Measurements from ENCODE around the gene MTUS2.

Gene MTUS2

GRCh38 chr13:29494520-29494919, 674.4 kb downstream of the MTUS2 start:
- DNase-seq = no peak

GRCh38 chr13:29496241-29496712, 676.1 kb downstream of the MTUS2 start:
- DNase-seq = no peak

GRCh38 chr13:29497137-29497654, 677.1 kb downstream of the MTUS2 start:
- DNase-seq = no peak

DNA sequence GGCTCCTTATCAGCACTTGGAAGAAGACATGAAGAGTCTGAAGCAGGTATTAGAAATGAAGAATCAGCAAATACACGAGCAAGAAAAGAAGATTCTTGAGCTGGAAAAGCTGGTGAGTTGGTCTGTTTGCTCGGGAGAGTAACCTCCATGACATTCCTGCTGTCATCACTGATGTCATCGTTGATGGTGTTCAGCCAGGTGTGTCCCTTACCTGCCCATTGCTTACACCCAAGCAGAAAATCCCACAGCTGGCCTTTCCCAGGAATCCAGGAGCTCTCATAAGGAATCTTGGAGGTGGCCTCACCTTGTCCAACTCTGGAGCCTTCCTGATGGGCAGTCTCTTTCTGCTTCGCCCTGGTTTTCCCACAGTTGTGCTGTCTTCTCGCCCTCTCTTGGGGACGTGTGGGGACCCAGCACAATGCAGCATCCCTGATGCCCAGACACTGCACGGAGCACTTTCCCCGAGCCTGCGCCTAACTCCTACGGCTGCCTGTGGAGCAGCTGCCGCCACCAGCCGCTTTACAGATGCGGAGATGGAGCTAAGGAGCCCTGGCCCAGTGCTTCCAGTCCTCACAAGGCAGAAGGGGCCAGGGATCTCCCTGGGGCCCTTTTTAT, 678.4 kb downstream of the MTUS2 start:
- no peak for DNase-seq

GRCh38 chr13:29499506-29500165, 679.5 kb downstream of the MTUS2 start:
- peak in 1 of 2 experiments; percentile 28 for DNase-seq

DNA sequence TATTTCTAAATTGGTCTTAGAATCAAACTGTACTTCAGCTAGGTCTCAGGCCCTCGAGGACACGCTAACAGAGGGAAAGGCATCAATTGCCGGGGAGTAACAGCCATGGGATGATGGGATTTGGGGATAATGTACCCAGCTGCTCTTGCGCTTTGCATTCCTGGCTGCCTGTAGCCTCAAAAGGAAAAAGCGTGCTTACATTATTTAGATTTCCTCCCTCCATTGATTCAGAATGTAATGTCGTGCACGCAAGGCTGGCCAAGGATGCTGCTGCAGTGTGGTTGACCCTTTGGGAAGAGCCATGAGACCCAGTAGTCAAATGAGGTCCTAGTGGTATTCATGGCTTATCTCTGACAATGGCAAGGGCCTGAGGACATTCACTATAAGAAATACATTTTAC, 680.2 kb downstream of the MTUS2 start:
- DNase-seq = peak; percentile 11 to 73

- no peak for DNase-seq
Observed at GRCh38 chr13:29501674-29502073, 681.5 kb downstream of the MTUS2 start.

DNA sequence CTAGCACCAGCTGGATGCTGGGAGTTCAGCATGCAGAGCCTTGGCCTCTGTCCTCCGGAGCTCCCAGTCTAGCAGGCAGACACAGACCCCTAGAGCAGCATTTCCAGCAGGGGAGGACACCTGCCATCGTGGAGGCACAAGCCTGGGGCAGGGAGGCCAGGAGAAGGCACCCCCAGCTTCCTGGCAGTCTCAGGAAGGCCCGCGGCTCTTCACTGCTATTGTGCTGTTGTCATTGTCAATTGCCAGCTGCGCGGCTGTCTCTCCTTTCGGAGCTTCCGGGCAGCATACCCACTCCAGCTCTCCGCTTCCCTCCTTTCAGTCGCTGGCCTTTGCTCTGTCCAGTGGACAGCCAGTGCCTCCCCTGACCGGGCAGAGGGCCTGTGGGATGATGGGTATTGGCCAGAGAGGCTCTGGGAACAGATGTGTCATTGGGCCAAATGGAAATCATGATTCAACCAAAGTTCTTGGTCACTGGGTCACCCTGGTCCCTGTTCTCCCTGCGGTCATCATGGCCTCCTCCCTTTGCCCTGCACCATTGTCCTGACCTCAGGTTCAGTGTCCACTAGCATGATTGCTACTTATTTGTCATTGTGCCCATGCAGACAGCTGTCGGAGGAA, 682.4 kb downstream of the MTUS2 start:
- no peak for DNase-seq

- peak in 1 of 2 experiments; percentile 23 for DNase-seq
Observed at GRCh38 chr13:29503041-29503837, 683.1 kb downstream of the MTUS2 start.

DNA sequence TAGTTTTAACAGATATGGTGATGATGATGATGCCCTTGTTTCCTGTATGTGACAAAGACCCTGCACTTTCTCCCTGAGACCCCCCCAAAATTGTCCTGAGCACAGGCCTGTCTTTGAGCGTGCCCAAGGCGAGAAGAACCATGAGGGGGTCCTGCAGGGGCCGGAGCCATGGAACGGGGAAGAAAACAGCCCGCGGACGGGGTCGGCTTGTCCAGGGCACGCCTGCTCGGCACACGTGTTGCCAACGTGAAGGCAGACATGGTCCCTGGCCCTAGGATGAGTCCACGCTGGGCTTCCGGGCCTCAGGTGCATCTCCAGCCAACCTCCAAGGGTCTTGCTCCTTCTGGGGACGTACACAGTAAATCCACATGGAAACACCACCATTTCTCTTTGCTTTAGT, 684.6 kb downstream of the MTUS2 start:
- DNase-seq = no peak

GRCh38 chr13:29505511-29505910, 685.4 kb downstream of the MTUS2 start:
- DNase-seq = no peak

DNA sequence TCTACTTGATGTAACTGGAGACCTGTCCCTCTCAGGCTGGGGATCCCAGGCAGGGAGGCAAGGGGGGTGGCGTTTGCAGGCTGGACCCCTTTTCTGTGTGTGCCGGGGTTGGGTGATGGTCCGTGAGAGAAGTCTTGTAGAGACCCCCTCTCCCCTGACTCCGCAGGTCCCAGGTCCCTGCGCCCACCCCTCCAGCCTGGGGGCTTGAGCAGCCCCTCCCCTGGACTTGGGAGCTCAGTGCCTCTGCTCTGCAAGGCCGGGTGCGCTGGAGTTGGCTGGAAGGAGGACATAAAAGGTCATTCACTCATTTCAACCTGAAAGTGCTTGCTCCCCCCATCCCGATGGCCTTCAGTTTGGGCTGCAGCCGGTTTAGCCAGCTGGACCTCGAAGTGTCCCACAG, 685.8 kb downstream of the MTUS2 start:
- no peak for DNase-seq

DNA sequence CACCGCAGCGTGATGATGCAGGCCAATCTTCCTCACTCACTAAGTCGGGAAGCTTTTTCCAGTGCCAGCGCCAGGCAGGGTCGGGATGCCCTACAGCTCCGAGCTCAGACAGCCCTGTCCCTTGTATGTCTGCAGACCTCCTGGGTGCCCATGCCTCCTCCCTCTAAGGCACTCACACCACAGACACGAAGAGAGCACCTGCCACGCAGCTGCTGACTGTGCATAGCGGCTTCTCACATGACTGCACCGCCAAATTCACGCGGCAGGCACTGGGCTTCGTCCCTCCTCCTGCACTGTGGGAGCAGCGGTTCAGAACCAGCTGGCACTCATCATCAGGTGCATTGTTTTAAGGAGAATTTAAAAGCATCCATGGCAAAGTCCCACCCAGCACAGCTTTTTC, 687.2 kb downstream of the MTUS2 start:
- peak; percentile 82 to 91 for DNase-seq

GRCh38 chr13:29508130-29508875, 688.2 kb downstream of the MTUS2 start:
- DNase-seq = peak; percentile 67 to 89

- DNase-seq = no peak
Observed at GRCh38 chr13:29508876-29509252, 688.7 kb downstream of the MTUS2 start.

DNA sequence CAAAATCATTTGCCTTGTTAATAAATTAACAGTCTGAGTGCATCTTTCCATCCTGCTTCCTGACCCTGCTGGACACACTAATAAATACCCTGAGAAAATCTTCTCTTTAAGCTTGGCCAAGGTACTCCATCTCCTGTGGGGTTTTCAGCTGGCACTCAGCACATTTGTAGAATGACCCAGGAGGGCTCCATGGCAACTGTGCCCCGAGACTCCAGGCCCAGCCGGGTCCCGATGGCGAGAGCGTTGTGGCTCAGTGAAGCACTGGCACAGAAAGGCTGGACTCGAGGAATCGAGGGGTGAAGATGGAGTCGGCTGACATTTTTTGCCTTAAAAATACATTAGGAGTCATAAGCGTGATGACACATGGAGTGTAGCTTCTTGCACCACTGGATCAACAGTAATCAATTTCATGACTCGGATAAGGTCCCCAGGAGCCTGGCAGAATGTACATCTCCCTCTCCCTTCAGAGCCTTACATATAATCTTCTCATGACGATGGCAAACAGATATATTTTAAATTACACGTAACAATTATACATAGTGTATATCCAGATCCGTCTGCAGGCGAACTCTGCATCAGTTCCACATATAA, 690.0 kb downstream of the MTUS2 start:
- no peak for DNase-seq

DNA sequence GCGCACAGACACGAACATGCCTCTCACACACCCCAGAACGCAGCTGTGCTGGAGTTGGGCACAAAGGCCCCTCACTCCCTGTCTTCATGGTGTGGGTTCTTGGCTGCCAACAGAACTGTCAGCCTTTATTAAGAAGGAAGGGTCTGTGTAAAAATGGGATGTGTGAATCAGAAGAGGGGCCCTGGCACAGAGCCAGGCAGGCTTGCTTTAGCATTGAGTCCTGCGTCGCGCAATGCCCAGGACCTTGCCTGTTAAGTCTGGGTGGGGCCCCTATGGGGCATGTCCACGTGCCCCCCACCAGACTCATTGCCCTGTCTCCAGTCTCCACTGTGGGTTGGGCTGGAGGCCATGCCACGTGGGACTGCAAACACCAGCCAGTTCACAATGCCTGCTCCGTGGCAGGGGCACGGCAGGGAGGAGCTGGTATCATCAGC, 690.5 kb downstream of the MTUS2 start:
- DNase-seq = no peak

DNA sequence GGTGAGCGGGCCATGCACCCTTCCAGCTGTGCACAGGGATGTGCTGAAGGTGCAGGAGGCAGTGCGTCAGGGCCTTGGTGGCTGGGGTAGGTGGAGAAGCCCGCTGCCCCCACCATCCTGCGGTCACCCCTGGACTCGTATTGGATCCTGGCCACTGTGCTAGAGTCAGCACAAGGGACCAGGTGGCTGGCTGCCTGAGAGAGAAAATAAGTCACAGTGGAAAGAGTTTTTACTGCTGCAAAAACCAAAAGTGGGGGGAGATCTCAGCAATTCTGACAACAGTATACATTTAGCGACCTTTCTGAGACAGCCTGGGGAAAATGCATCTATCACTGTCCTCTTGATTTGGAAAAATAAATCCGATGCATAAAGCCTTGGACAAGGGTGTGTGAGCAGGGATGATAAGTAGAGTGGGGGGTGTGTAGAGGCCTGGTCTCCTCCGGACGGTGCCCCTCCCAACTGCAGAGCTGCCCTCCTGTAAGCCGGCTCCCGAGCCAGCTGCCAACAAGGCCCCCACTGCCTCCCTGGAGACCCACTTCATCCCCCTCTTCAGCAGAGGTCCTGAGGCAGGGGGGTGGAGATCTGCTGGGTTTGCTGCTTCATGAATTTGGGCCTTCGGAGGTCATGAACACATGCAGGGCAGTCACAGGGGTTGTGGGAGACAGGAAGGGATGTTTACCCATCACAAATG, 691.1 kb downstream of the MTUS2 start:
- DNase-seq = no peak

- DNase-seq = no peak
Observed at GRCh38 chr13:29511980-29512379, 691.8 kb downstream of the MTUS2 start.

DNA sequence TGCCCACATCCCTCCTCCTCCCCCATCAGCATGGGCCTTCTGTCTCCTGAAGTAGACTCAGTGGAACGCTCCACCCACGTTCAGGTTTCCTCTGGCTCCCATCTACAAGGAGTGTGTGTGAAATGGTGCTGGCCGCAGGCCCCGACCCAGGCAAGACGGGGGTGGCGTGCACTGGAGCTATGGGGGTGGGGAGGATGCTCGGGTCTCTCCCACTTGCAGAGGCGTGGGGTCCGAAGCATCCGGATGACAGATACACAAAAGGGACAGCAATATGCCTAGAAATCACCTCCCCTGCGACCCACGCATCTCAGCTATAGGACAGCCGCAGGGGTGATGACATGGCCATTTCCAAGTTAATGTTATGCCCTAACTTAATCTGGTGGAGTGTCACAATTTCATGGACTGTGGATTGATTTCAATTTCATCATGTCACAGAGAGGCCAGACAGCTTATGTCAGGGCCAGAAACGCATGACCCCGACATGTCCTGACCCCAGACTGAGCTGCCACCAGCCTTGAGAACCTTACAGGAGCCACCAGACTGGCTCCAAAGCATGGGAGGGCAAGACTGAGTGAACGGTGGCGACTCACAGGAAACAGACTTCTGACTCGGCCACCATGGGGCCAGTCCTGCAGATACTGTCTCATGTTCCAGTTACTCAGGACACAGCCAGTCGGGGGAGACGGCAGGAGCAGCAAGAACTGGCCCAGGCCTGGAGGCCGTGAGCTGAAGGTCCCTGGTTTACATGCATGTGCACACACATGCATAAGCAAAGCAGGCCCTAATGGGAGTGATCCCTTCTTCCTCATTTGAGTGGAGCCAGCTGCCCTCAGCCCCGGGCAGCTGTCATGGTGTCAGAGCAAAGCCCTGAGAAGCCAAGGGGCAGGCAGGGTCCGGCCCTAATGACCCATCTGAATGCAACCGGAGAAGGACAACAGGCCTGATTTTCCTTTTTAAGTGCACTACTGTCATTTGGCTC, 693.2 kb downstream of the MTUS2 start:
- peak in 1 of 2 experiments; percentile 72 for DNase-seq

Measured in NCI-H526 (cell line).